ENCODE results near the gene TMOD2.
A peak's percentile ranks its signal among the peaks of the same experiment; 100 is the strongest.

Gene TMOD2

DNA sequence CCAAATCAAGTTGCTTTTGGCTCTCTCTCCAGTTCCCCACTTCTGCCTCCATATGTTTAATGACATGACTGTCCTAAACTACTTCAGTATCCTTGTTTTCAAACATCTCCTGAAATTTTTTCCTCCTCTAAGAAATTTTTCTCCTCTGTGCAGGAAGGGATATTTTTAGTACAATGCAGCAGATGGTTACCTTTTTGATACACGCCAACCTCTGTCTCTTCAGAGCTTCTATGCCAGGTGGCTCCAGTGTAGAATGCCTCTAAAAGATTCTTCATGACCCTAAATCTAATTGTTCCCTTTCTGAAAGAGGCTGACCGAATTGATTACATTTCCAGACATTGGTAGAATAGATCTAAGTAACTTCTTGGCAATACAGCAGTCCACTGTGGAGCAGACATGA is 111.7 kb downstream of the TMOD2 start:
- DNase-seq, result no peak

DNA sequence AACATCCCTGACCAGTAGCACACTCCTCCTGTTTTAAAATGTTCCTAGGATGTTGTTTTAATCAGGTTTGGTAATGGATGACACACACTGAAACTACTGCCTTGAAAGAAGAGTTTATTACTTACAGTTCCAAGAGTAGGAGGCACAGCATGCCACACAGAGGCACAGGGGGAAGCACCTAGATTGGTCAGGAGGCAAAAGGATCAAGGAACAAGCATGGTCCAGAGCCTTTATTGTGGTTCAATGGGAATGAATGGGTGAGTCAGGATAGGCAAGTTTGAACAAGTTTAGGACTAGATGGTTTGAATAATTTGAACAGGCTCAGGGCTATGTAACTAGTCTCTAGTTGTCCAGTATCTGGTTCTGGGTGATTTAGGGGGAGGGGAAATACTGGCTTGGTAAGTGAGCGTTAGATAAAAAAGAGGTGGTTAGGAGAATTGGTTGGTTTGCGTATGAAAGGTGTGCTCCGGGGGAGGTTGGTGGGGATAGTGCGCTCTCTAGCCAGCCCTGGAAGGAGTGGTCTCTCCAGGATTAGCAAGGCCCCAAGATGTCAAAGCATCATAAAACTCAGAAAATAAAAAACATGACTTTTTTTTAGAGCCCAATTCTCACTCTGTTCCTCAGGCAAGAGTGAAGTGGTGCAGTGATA is 113.1 kb downstream of the TMOD2 start:
- DNase-seq, result peak; percentile 27 to 42

GRCh38 chr15:51865317-51865716 is 113.9 kb downstream of the TMOD2 start:
- DNase-seq, result no peak

Data from stimulated activated CD4-positive, alpha-beta T cell treated with anti-CD3 and anti-CD28 coated beads, Interleukin-2, amount 100 ng/mL, for 24 hours (primary cell).